ENCODE measurements around the gene MEGF9. TPM values are rescaled to one million over a fixed set of nuclear protein-coding genes. Genes with fewer than 3 reads are reported as not detected.

Gene MEGF9
- polyA plus RNA-seq, 1 of the 3 experiments (the other 2 are of a cell fraction), result 1.8 TPM

DNA sequence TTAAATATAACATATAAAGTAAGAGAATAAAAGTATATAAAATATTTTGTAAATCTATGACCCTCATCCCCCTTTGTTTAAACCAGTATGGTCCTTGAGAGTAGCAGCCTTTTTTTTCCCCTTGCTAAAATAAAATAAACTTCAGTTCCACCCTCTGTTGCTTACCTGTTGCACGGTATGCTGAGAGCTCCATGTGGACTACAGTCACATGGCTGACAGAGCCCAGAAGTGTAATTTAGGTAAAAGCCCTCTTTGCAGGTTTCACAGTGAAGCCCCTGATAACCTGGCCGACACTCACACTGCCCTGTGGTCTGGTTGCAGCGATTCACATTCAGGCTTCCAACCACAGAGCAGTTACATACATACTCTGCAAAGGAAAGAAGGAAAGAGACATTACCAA, 55.1 kb downstream of the MEGF9 start:
- Histone ChIP-seq H3K4me2 (no peak overlapping the region), H3K27ac (ENCODE audit: low read depth in 2 of 2, low read length in 1 of 2) (peak overlapping the region in 1 of 2 experiments; percentile 79; a peak in 2 of 4 replicates), H3K36me3 (replicated peaks in 1 of 2; ENCODE audit: control insufficient read depth in 1 of 2, insufficient read depth in 2 of 2, low read length in 1 of 2) (no peaks in the 10 kb centered on the region), H3F3A (replicated peaks; ENCODE audit: insufficient read depth) (no peaks in the 10 kb centered on the region), H3K27me3 (ENCODE audit: insufficient read depth) (no peaks in the 10 kb centered on the region), H3K9ac (no peak overlapping the region), H4K20me1 (ENCODE audit: insufficient read depth) (no peaks in the 10 kb centered on the region), H3K4me1 (ENCODE audit: control insufficient read depth in 1 of 2, insufficient read depth in 2 of 2, low read depth in 1 of 2, low read length in 1 of 2) (peaks cover 0 to 18% of the 10 kb centered on the region in 2 experiments; a peak in 2 of 4 replicates), H3K9me2 (no peaks in the 10 kb centered on the region), H3K9me3 (no peaks in the 10 kb centered on the region), H2AFZ (ENCODE audit: low read depth) (no peak overlapping the region), H3K79me2 (ENCODE audit: insufficient read depth) (0 out of 2 replicates have a peak, but pooled peaks cover 4% of the 10 kb centered on the region), H3K4me3 (ENCODE audit: low read depth in 2 of 2, low read length in 1 of 2) (no peak overlapping the region)
- no peak for TF ChIP-seq GATA2 (CRISPR knock-in tag; IDR thresholded peaks at IDR 0.05)
- peak; percentile 68; the same call in 1 of the 2 replicates for TF ChIP-seq MXI1 (IDR thresholded peaks at IDR 0.05; ENCODE audit: low read depth, low read length)
- no peak for TF ChIP-seq RXRA (IDR thresholded peaks at IDR 0.05; ENCODE audit: borderline replicate concordance, low read depth)
- CTCF ChIA-PET, result interaction anchor here (1.9 kb wide), 1 partner anchor 39 kb away, joined by 7 read pairs; no protein-coding TSS in a partner anchor
- no peak for DNase-seq
- POLR2A ChIA-PET, result no interaction called here
- WGBS (ENCODE audit: low lambda C conversion rate), result 55% methylated on average over 3 of the region's 3 CpGs

DNA sequence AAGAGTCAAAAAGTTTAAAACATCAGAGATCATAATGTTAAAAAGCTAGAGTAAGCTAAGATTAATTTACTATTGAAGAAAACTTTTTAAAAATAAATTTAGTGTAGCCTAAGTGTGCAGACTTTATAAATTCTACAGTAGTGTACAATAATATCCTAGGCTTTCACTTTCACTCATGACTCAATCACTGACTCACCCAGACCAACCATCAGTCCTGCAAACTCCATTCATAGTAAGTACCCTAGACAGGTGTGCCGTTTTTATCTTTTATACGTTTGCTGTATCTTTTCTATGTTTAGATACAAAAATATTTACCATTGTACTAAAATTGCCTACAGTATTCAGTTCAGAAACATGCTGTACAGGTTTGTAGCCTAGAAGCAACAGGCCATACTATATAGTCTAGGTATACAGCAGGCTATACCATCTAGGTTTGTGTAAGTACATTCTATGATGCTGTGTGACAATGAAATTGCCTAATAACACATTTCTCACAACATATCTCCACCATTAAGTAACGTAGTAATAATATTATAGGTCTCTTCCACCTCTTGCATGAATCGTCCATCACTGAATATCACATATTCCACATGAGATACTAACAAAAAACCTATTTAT, 59.2 kb downstream of the MEGF9 start:
- no peak overlapping the region for H3K4me3 ChIP-seq (ENCODE audit: low read depth in 2 of 2, low read length in 1 of 2)
- no peaks in the 10 kb centered on the region for H3K27me3 ChIP-seq (ENCODE audit: insufficient read depth)
- no peak overlapping the region for H3K9ac ChIP-seq
- H3F3A ChIP-seq (replicated peaks; ENCODE audit: insufficient read depth), result no peaks in the 10 kb centered on the region
- WGBS (ENCODE audit: low lambda C conversion rate), result 70% methylated on average over 4 of the region's 4 CpGs
- no peaks in the 10 kb centered on the region for H3K9me3 ChIP-seq
- no peak overlapping the region for H2AFZ ChIP-seq (ENCODE audit: low read depth)
- H3K27ac ChIP-seq (ENCODE audit: low read depth in 2 of 2, low read length in 1 of 2), result no peak overlapping the region
- 0 out of 2 replicates have a peak, but pooled peaks cover 4% of the 10 kb centered on the region for H3K79me2 ChIP-seq (ENCODE audit: insufficient read depth)
- no peaks in the 10 kb centered on the region for H4K20me1 ChIP-seq (ENCODE audit: insufficient read depth)
- no peaks in the 10 kb centered on the region for H3K9me2 ChIP-seq
- H3K4me1 ChIP-seq (ENCODE audit: control insufficient read depth in 1 of 2, insufficient read depth in 2 of 2, low read depth in 1 of 2, low read length in 1 of 2), result peaks cover 0 to 9% of the 10 kb centered on the region in 2 experiments; a peak in 2 of 4 replicates
- H3K36me3 ChIP-seq (replicated peaks in 1 of 2; ENCODE audit: control insufficient read depth in 1 of 2, insufficient read depth in 2 of 2, low read length in 1 of 2), result no peaks in the 10 kb centered on the region
- TF ChIP-seq NRF1 (IDR thresholded peaks at IDR 0.05; ENCODE audit: low read depth, low read length) (no peak), EZH2phosphoT487 (IDR thresholded peaks at IDR 0.05; ENCODE audit: borderline replicate concordance, low read depth) (no peak), MEF2A (IDR thresholded peaks at IDR 0.05; ENCODE audit: borderline replicate concordance, low read depth) (no peak), JUND (IDR thresholded peaks at IDR 0.05) (peak; percentile 52), FOSL2 (IDR thresholded peaks at IDR 0.05; ENCODE audit: borderline replicate concordance, low read depth) (peak; percentile 68; the same call in 1 of the 2 replicates)
- TF ChIP-seq, protein P1, sequence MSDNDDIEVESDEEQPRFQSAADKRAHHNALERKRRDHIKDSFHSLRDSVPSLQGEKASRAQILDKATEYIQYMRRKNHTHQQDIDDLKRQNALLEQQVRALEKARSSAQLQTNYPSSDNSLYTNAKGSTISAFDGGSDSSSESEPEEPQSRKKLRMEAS (IDR thresholded peaks at IDR 0.05; ENCODE audit: low read depth), result no peak
- TF ChIP-seq, protein P2, sequence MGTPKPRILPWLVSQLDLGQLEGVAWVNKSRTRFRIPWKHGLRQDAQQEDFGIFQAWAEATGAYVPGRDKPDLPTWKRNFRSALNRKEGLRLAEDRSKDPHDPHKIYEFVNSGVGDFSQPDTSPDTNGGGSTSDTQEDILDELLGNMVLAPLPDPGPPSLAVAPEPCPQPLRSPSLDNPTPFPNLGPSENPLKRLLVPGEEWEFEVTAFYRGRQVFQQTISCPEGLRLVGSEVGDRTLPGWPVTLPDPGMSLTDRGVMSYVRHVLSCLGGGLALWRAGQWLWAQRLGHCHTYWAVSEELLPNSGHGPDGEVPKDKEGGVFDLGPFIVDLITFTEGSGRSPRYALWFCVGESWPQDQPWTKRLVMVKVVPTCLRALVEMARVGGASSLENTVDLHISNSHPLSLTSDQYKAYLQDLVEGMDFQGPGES (IDR thresholded peaks at IDR 0.05; ENCODE audit: low read depth, low read length), result no peak
- CTCF ChIA-PET, result interaction anchor here (1.4 to 1.6 kb wide), 2 partner anchors 35 to 51 kb away, joined by 4 to 5 read pairs; no protein-coding TSS in a partner anchor
- DNase-seq, result no peak
- POLR2A ChIA-PET, result no interaction called here
- H3K4me2 ChIP-seq, result no peak overlapping the region

All from SK-N-SH (cell line).